ENCODE measurements around the gene ARL13B.

ARL13B gene

GRCh38 chr3:93981649-93982048 is 1.7 kb downstream of the ARL13B start:
- H3K4me3 ChIP-seq, result no peak overlapping the region
- no peak for DNase-seq (ENCODE audit: low spot score in 2 of 2)
- in situ Hi-C loops (cut with MboI; ENCODE audit: low sequenced_read_pairs), result no loop called here

GRCh38 chr3:93983408-93983807 is 3.5 kb downstream of the ARL13B start:
- no peaks in the 10 kb centered on the region for H3K36me3 ChIP-seq (replicated peaks)
- in situ Hi-C loops (cut with MboI; ENCODE audit: low sequenced_read_pairs), result no loop called here
- H3K27me3 ChIP-seq (ENCODE audit: low read depth), result no peaks in the 10 kb centered on the region
- no peaks in the 10 kb centered on the region for H3K9me3 ChIP-seq
- no peak for DNase-seq (ENCODE audit: low spot score in 2 of 2)
- peaks cover 15% of the 10 kb centered on the region for H3K4me1 ChIP-seq
- H3K4me3 ChIP-seq, result no peak overlapping the region

More at GRCh38 chr3:93981649-93982048, 1.7 kb downstream of the ARL13B start:
- Histone ChIP-seq H3K4me1 (peaks cover 7% of the 10 kb centered on the region; the same call in 1 of the 2 replicates), H3K27me3 (ENCODE audit: low read depth) (no peaks in the 10 kb centered on the region), H3K36me3 (replicated peaks) (no peaks in the 10 kb centered on the region), H3K9me3 (no peaks in the 10 kb centered on the region)

GRCh38 chr3:93984618-93985017 is 4.7 kb downstream of the ARL13B start:
- Histone ChIP-seq H3K27me3 (ENCODE audit: low read depth) (no peaks in the 10 kb centered on the region), H3K9me3 (no peaks in the 10 kb centered on the region), H3K4me3 (no peak overlapping the region), H3K36me3 (replicated peaks) (no peaks in the 10 kb centered on the region), H3K4me1 (peaks cover 17% of the 10 kb centered on the region)
- in situ Hi-C loops (cut with MboI; ENCODE audit: low sequenced_read_pairs), result no loop called here
- DNase-seq (ENCODE audit: low spot score in 2 of 2), result no peak

- in situ Hi-C loops (cut with MboI; ENCODE audit: low sequenced_read_pairs), result no loop called here
- peak in 1 of 2 experiments; percentile 54 for DNase-seq (ENCODE audit: low spot score in 2 of 2)
- H3K4me3 ChIP-seq, result no peak overlapping the region
Observed at GRCh38 chr3:93988283-93988682, 8.3 kb downstream of the ARL13B start.

GRCh38 chr3:93988764-93989163 is 8.8 kb downstream of the ARL13B start:
- in situ Hi-C loops (cut with MboI; ENCODE audit: low sequenced_read_pairs), result no loop called here
- H3K27me3 ChIP-seq (ENCODE audit: low read depth), result no peaks in the 10 kb centered on the region
- DNase-seq (ENCODE audit: low spot score in 2 of 2), result no peak

More at GRCh38 chr3:93988283-93988682, 8.3 kb downstream of the ARL13B start:
- no peaks in the 10 kb centered on the region for H3K27me3 ChIP-seq (ENCODE audit: low read depth)
- peaks cover 15% of the 10 kb centered on the region for H3K4me1 ChIP-seq
- no peaks in the 10 kb centered on the region for H3K9me3 ChIP-seq
- H3K36me3 ChIP-seq (replicated peaks), result no peaks in the 10 kb centered on the region

GRCh38 chr3:93989241-93989640 is 9.3 kb downstream of the ARL13B start:
- Histone ChIP-seq H3K4me3 (no peak overlapping the region), H3K4me1 (peaks cover 15% of the 10 kb centered on the region), H3K27me3 (ENCODE audit: low read depth) (no peaks in the 10 kb centered on the region), H3K9me3 (no peaks in the 10 kb centered on the region), H3K36me3 (replicated peaks) (no peaks in the 10 kb centered on the region)
- DNase-seq (ENCODE audit: low spot score in 2 of 2), result no peak
- in situ Hi-C loops (cut with MboI; ENCODE audit: low sequenced_read_pairs), result no loop called here

More at GRCh38 chr3:93988764-93989163, 8.8 kb downstream of the ARL13B start:
- no peak overlapping the region for H3K4me3 ChIP-seq
- H3K4me1 ChIP-seq, result peaks cover 15% of the 10 kb centered on the region
- no peaks in the 10 kb centered on the region for H3K36me3 ChIP-seq (replicated peaks)
- H3K9me3 ChIP-seq, result no peaks in the 10 kb centered on the region

GRCh38 chr3:93991631-93992030 is 11.7 kb downstream of the ARL13B start:
- peaks cover 12% of the 10 kb centered on the region for H3K4me1 ChIP-seq
- DNase-seq (ENCODE audit: low spot score in 2 of 2), result no peak
- in situ Hi-C loops (cut with MboI; ENCODE audit: low sequenced_read_pairs), result no loop called here

GRCh38 chr3:93992207-93992606 is 12.3 kb downstream of the ARL13B start:
- no peaks in the 10 kb centered on the region for H3K27me3 ChIP-seq (ENCODE audit: low read depth)
- no peaks in the 10 kb centered on the region for H3K9me3 ChIP-seq
- no peaks in the 10 kb centered on the region for H3K36me3 ChIP-seq (replicated peaks)
- H3K4me3 ChIP-seq, result no peak overlapping the region
- H3K4me1 ChIP-seq, result peaks cover 12% of the 10 kb centered on the region
- in situ Hi-C loops (cut with MboI; ENCODE audit: low sequenced_read_pairs), result no loop called here
- DNase-seq (ENCODE audit: low spot score in 2 of 2), result no peak

More at GRCh38 chr3:93991631-93992030, 11.7 kb downstream of the ARL13B start:
- Histone ChIP-seq H3K4me3 (no peak overlapping the region), H3K27me3 (ENCODE audit: low read depth) (no peaks in the 10 kb centered on the region), H3K9me3 (no peaks in the 10 kb centered on the region), H3K36me3 (replicated peaks) (no peaks in the 10 kb centered on the region)

GRCh38 chr3:93994056-93994455 is 14.1 kb downstream of the ARL13B start:
- in situ Hi-C loops (cut with MboI; ENCODE audit: low sequenced_read_pairs), result no loop called here
- H3K9me3 ChIP-seq, result no peaks in the 10 kb centered on the region
- no peak for DNase-seq (ENCODE audit: low spot score in 2 of 2)

GRCh38 chr3:94001191-94001590 is 21.2 kb downstream of the ARL13B start:
- DNase-seq (ENCODE audit: low spot score in 2 of 2), result no peak
- in situ Hi-C loops (cut with MboI; ENCODE audit: low sequenced_read_pairs), result no loop called here
- no peaks in the 10 kb centered on the region for H3K9me3 ChIP-seq
- H3K4me3 ChIP-seq, result no peak overlapping the region
- no peaks in the 10 kb centered on the region for H3K27me3 ChIP-seq (ENCODE audit: low read depth)
- H3K4me1 ChIP-seq, result no peaks in the 10 kb centered on the region
- H3K36me3 ChIP-seq (replicated peaks), result no peaks in the 10 kb centered on the region; the same call in 1 of the 2 replicates

More at GRCh38 chr3:93994056-93994455, 14.1 kb downstream of the ARL13B start:
- H3K36me3 ChIP-seq (replicated peaks), result no peaks in the 10 kb centered on the region
- no peaks in the 10 kb centered on the region for H3K27me3 ChIP-seq (ENCODE audit: low read depth)
- H3K4me1 ChIP-seq, result no peaks in the 10 kb centered on the region; the same call in 1 of the 2 replicates
- no peak overlapping the region for H3K4me3 ChIP-seq

- no peak for DNase-seq (ENCODE audit: low spot score in 2 of 2)
- in situ Hi-C loops (cut with MboI; ENCODE audit: low sequenced_read_pairs), result no loop called here
- no peaks in the 10 kb centered on the region for H3K9me3 ChIP-seq
Observed at GRCh38 chr3:94001827-94002495, 22.0 kb downstream of the ARL13B start.

GRCh38 chr3:94004301-94004910 is 24.5 kb downstream of the ARL13B start:
- peak in 1 of 2 experiments; percentile 50 for DNase-seq (ENCODE audit: low spot score in 2 of 2)
- H3K9me3 ChIP-seq, result no peaks in the 10 kb centered on the region
- in situ Hi-C loops (cut with MboI; ENCODE audit: low sequenced_read_pairs), result no loop called here
- no peak overlapping the region for H3K4me3 ChIP-seq
- peaks cover under 1% of the 10 kb centered on the region; the same call in 1 of the 2 replicates for H3K4me1 ChIP-seq
- H3K36me3 ChIP-seq (replicated peaks), result no peaks in the 10 kb centered on the region; the same call in 1 of the 2 replicates
- no peaks in the 10 kb centered on the region for H3K27me3 ChIP-seq (ENCODE audit: low read depth)

More at GRCh38 chr3:94001827-94002495, 22.0 kb downstream of the ARL13B start:
- H3K27me3 ChIP-seq (ENCODE audit: low read depth), result no peaks in the 10 kb centered on the region
- no peaks in the 10 kb centered on the region for H3K4me1 ChIP-seq
- H3K4me3 ChIP-seq, result no peak overlapping the region
- no peaks in the 10 kb centered on the region; the same call in 1 of the 2 replicates for H3K36me3 ChIP-seq (replicated peaks)

GRCh38 chr3:94008253-94008652 is 28.3 kb downstream of the ARL13B start:
- Histone ChIP-seq H3K27me3 (ENCODE audit: low read depth) (no peaks in the 10 kb centered on the region), H3K36me3 (replicated peaks) (no peaks in the 10 kb centered on the region; the same call in 1 of the 2 replicates), H3K9me3 (no peaks in the 10 kb centered on the region), H3K4me1 (peaks cover 3% of the 10 kb centered on the region; the same call in 1 of the 2 replicates), H3K4me3 (no peak overlapping the region)
- no peak for DNase-seq (ENCODE audit: low spot score in 2 of 2)
- in situ Hi-C loops (cut with MboI; ENCODE audit: low sequenced_read_pairs), result no loop called here

GRCh38 chr3:94009608-94010007 is 29.7 kb downstream of the ARL13B start:
- Histone ChIP-seq H3K36me3 (replicated peaks) (no peaks in the 10 kb centered on the region), H3K27me3 (ENCODE audit: low read depth) (no peaks in the 10 kb centered on the region), H3K9me3 (no peaks in the 10 kb centered on the region), H3K4me1 (peaks cover 3% of the 10 kb centered on the region; the same call in 1 of the 2 replicates), H3K4me3 (no peak overlapping the region)
- no peak for DNase-seq (ENCODE audit: low spot score in 2 of 2)
- in situ Hi-C loops (cut with MboI; ENCODE audit: low sequenced_read_pairs), result no loop called here
